IMR-90 (cell line): ENCODE results near the gene NOL4L. TPM values are rescaled to one million over a fixed set of nuclear protein-coding genes. Genes with fewer than 3 reads are reported as not detected.

Source experiments
- ATAC-seq: fragments of 200-7000 bp; cut with Tn5 transposase; 2 replicates; pipeline ENCODE4 v1.9.1; 2020; ENCODE audit warnings: low read depth, mild to moderate bottlenecking, moderate library complexity
- BruUV-seq: library from RNA; stranded (reverse); fragments of 400-500 nt; replicated peaks from 2 replicates; lab custom pipeline; 2021; lab: Mats Ljungman, UMichigan
- CTCF ChIA-PET: fragments of 300-600 bp; formaldehyde crosslinking; extraction: SDS; loops from one replicate; lab custom pipeline; 2021; ENCODE audit warnings: antibody characterized with exemption; lab: Yijun Ruan, JAX
- POLR2A ChIA-PET: fragments of 300-600 bp; sonication (Branson Sonifier 250); formaldehyde crosslinking; loops from one replicate; lab custom pipeline; 2022; ENCODE audit warnings: antibody characterized with exemption; ENCODE audit not compliant: unreplicated experiment; lab: Charles Lee
- DNase-seq: peaks from one replicate; pipeline ENCODE4 v3.0.0; 2013
- H2AFZ ChIP-seq: replicated peaks from 2 replicates; pipeline ENCODE3; 2013; ENCODE audit warnings: low read length, mild to moderate bottlenecking; ENCODE audit not compliant: poor library complexity
- H2AK5ac ChIP-seq: 2 replicates; pipeline ENCODE4 v1.6.1; 2013; ENCODE audit warnings: low read depth, low read length, inconsistent platforms
- H2AK9ac ChIP-seq: replicated peaks from 2 replicates; pipeline ENCODE3; 2013; ENCODE audit warnings: mild to moderate bottlenecking, low read depth, low read length, moderate library complexity; ENCODE audit not compliant: poor library complexity
- H2BK120ac ChIP-seq: 2 replicates; pipeline ENCODE4 v1.6.1; 2013; ENCODE audit warnings: low read depth, low read length, inconsistent platforms
- H2BK15ac ChIP-seq: 3 replicates; pipeline ENCODE4 v1.6.1; 2013; ENCODE audit warnings: low read depth, low read length, inconsistent platforms
- H2BK20ac ChIP-seq: 2 replicates; pipeline ENCODE4 v1.6.1; 2013; ENCODE audit warnings: low read depth, mild to moderate bottlenecking, inconsistent platforms, low read length, moderate library complexity
- H2BK5ac ChIP-seq: 2 replicates; pipeline ENCODE4 v1.6.1; 2013; ENCODE audit warnings: mild to moderate bottlenecking, low read depth, low read length, inconsistent platforms; ENCODE audit not compliant: poor library complexity, severe bottlenecking
- H3K14ac ChIP-seq: replicated peaks from 2 replicates; pipeline ENCODE4 v1.6.1; 2013; ENCODE audit warnings: low read depth, low read length, inconsistent platforms
- H3K18ac ChIP-seq: 2 replicates; pipeline ENCODE4 v1.6.1; 2013; ENCODE audit warnings: low read depth, low read length, control low read depth
- H3K23ac ChIP-seq: 2 replicates; pipeline ENCODE4 v1.6.1; 2013; ENCODE audit warnings: low read depth, low read length, inconsistent platforms
- H3K27ac ChIP-seq: 2 replicates; pipeline ENCODE4 v1.5.1; 2013; ENCODE audit warnings: mild to moderate bottlenecking, control low read depth, low read length; ENCODE audit not compliant: insufficient read depth
- H3K27me3 ChIP-seq: 2 replicates; pipeline ENCODE4 v1.6.1; 2013; ENCODE audit warnings: low read length; ENCODE audit not compliant: control insufficient read depth, insufficient read depth
- H3K36me3 ChIP-seq: 2 replicates; pipeline ENCODE4 v1.6.1; 2013; ENCODE audit warnings: low read length, mixed read lengths; ENCODE audit not compliant: control insufficient read depth, insufficient read depth
- H3K4ac ChIP-seq: 2 replicates; pipeline ENCODE4 v1.6.1; 2013; ENCODE audit warnings: low read depth, low read length, inconsistent platforms
- H3K4me1 ChIP-seq: 2 replicates; pipeline ENCODE4 v1.6.1; 2013; ENCODE audit warnings: low read length, mixed read lengths; ENCODE audit not compliant: control insufficient read depth, insufficient read depth
- H3K4me2 ChIP-seq: 2 replicates; pipeline ENCODE4 v1.6.1; 2013; ENCODE audit warnings: low read depth, mild to moderate bottlenecking, control low read depth, low read length, moderate library complexity
- H3K4me3 ChIP-seq: 2 replicates; pipeline ENCODE4 v1.5.1; 2013; ENCODE audit warnings: low read depth, mild to moderate bottlenecking, control low read depth, low read length, moderate library complexity; ENCODE audit not compliant: insufficient read depth
- H3K56ac ChIP-seq: 2 replicates; pipeline ENCODE4 v1.6.1; 2013; ENCODE audit warnings: low read length, inconsistent platforms; ENCODE audit not compliant: insufficient read depth; ENCODE audit errors: extremely low read depth
- H3K79me1 ChIP-seq, 2 experiments: 2 replicates each; pipeline ENCODE4 v1.6.1; 2013; ENCODE audit warnings: low read length in 2 of 2, inconsistent platforms in 1 of 2, low read depth in 1 of 2
- H3K9ac ChIP-seq: 2 replicates; pipeline ENCODE4 v1.6.1; 2013; ENCODE audit warnings: low read depth, low read length, control low read depth
- H3K9me1 ChIP-seq: 2 replicates; pipeline ENCODE4 v1.6.1; 2013; ENCODE audit warnings: low read length, inconsistent platforms; ENCODE audit not compliant: insufficient read depth
- H3K9me3 ChIP-seq: 2 replicates; pipeline ENCODE4 v1.6.1; 2013; ENCODE audit warnings: low read length; ENCODE audit not compliant: control insufficient read depth, insufficient read depth
- H4K20me1 ChIP-seq: 2 replicates; pipeline ENCODE4 v1.6.1; 2013; ENCODE audit warnings: low read length, inconsistent platforms; ENCODE audit not compliant: insufficient read depth
- H4K5ac ChIP-seq: 2 replicates; pipeline ENCODE4 v1.6.1; 2013; ENCODE audit warnings: mild to moderate bottlenecking, low read depth, low read length, control low read depth
- H4K8ac ChIP-seq, 2 experiments: 2 replicates each; pipeline ENCODE4 v1.6.1; 2013; ENCODE audit warnings: low read depth in 2 of 2, low read length in 2 of 2, control low read depth in 1 of 2, inconsistent platforms in 1 of 2
- H4K91ac ChIP-seq: 2 replicates; pipeline ENCODE4 v1.6.1; 2013; ENCODE audit warnings: low read depth, low read length, inconsistent platforms; ENCODE audit not compliant: insufficient read depth
- BHLHE40 ChIP-seq: fragments of 150-350 bp; IDR thresholded peaks from 2 replicates; pipeline ENCODE4 v1.6.1; 2016; ENCODE audit warnings: mild to moderate bottlenecking, low read depth, low read length
- CEBPB ChIP-seq: IDR thresholded peaks from 2 replicates; pipeline ENCODE4 v1.6.1; 2012; ENCODE audit warnings: low read depth, low read length, improper control_type of control experiment
- CHD1 ChIP-seq: IDR thresholded peaks from 2 replicates; pipeline ENCODE4 v1.6.1; 2012; ENCODE audit warnings: low read depth, low read length, improper control_type of control experiment
- CTCF ChIP-seq: conservative IDR thresholded peaks from 2 replicates; pipeline ENCODE4 v1.5.1; 2012; ENCODE audit warnings: mild to moderate bottlenecking, low read depth, low read length, improper control_type of control experiment
- FOS ChIP-seq: fragments of 150-350 bp; IDR thresholded peaks from 2 replicates; pipeline ENCODE4 v1.6.1; 2016; ENCODE audit warnings: low read depth, low read length
- MAFK ChIP-seq: IDR thresholded peaks from 2 replicates; pipeline ENCODE4 v1.6.1; 2012; ENCODE audit warnings: low read depth, low read length, improper control_type of control experiment
- MAZ ChIP-seq: IDR thresholded peaks from 2 replicates; pipeline ENCODE4 v1.6.1; 2012; ENCODE audit warnings: low read depth, mild to moderate bottlenecking, low read length, improper control_type of control experiment, moderate library complexity, borderline replicate concordance
- MXI1 ChIP-seq: IDR thresholded peaks from 2 replicates; pipeline ENCODE4 v1.6.1; 2012; ENCODE audit warnings: low read depth, mild to moderate bottlenecking, low read length, moderate library complexity, borderline replicate concordance
- NFE2L2 ChIP-seq: fragments of 150-350 bp; IDR thresholded peaks from 2 replicates; pipeline ENCODE4 v1.6.1; 2016; ENCODE audit warnings: low read depth, mild to moderate bottlenecking, low read length
- POLR2A ChIP-seq: IDR thresholded peaks from 2 replicates; pipeline ENCODE4 v1.6.1; 2012; ENCODE audit warnings: mild to moderate bottlenecking, low read depth, low read length
- RAD21 ChIP-seq: IDR thresholded peaks from 2 replicates; pipeline ENCODE4 v1.6.1; 2012; ENCODE audit warnings: low read length, improper control_type of control experiment
- RCOR1 ChIP-seq: IDR thresholded peaks from 2 replicates; pipeline ENCODE4 v1.6.1; 2012; ENCODE audit warnings: mild to moderate bottlenecking, low read length, improper control_type of control experiment; ENCODE audit not compliant: insufficient replicate concordance
- RFX5 ChIP-seq: IDR thresholded peaks from 2 replicates; pipeline ENCODE4 v1.8.0; 2012; ENCODE audit warnings: low read depth, mild to moderate bottlenecking, low read length, moderate library complexity
- SMC3 ChIP-seq: fragments of 150-350 bp; IDR thresholded peaks from 2 replicates; pipeline ENCODE4 v1.6.1; 2016; ENCODE audit warnings: low read depth, mild to moderate bottlenecking, antibody characterized with exemption, low read length, moderate library complexity
- USF2 ChIP-seq: fragments of 150-350 bp; IDR thresholded peaks from 2 replicates; pipeline ENCODE4 v1.6.1; 2017; ENCODE audit warnings: mild to moderate bottlenecking, antibody characterized with exemption, low read length, low read depth
- WGBS, 2 experiments: methylation state at CpG; one replicate each; pipeline versions ENCODE4 v1.1.5 to v1.1.7; 2013; ENCODE audit warnings: missing lambda C conversion rate in 2 of 2; ENCODE audit not compliant: insufficient read length in 1 of 2; ENCODE audit errors: extremely low coverage in 2 of 2; 5-methylcytosine and 5-hydroxymethylcytosine counted together
- dilution Hi-C: fragments of 300-500 bp; cut with HindIII; formaldehyde crosslinking; loops from one replicate; pipeline ENCODE4 v1.14.3; 2018; ENCODE audit warnings: low sequenced_read_pairs; ENCODE audit not compliant: unreplicated experiment
- in situ Hi-C: fragments of 300-500 bp; cut with MboI; formaldehyde crosslinking; loops from 3 replicates; pipeline ENCODE4 v1.14.3; 2019; ENCODE audit warnings: low sequenced_read_pairs, inconsistent platforms, mixed read lengths
- intact Hi-C: fragments of 100-400 bp; cut with micrococcal nuclease; formaldehyde crosslinking; loops from 2 replicates; pipeline ENCODE4 v1.10.0; 2022
- polyA plus RNA-seq, 3 experiments: library from polyadenylated mRNA; depleted of rRNA; stranded (reverse); fragments of >200 nt; gene quantifications; 2 replicates each; pipeline ENCODE4 v1.2.3, GENCODE V29; 2012; ENCODE audit warnings: low replicate concordance in 1 of 3
- total RNA-seq: library from RNA; depleted of rRNA; stranded (reverse); fragments of >200 nt; gene quantifications from 2 replicates; pipeline ENCODE4 v1.2.3, GENCODE V29; 2012
- TF ChIP-seq, protein P1 (sequence below): fragments of 150-350 bp; IDR thresholded peaks from 2 replicates; pipeline ENCODE4 v1.6.1; 2016; ENCODE audit warnings: low read depth, mild to moderate bottlenecking, low read length, moderate library complexity, borderline replicate concordance

NOL4L gene
- total and polyA plus RNA-seq, 2 of the 4 experiments (the other 2 are of a cell fraction): 4.7 to 13.3 TPM

GRCh38 chr20:32609993-32610392 is 24.9 kb upstream of the NOL4L start:
- peaks cover 65% of the 10 kb centered on the region for H3K27me3 ChIP-seq
- no peaks in the 10 kb centered on the region; the same call in 1 of the 2 replicates for H4K20me1 ChIP-seq
- no peak overlapping the region for H4K91ac ChIP-seq
- H3K4ac ChIP-seq: no peak overlapping the region
- no peak overlapping the region for H4K5ac ChIP-seq
- dilution Hi-C loops: no loop called here
- H3K79me1 ChIP-seq: no peaks in the 10 kb centered on the region
- no peaks in the 10 kb centered on the region for H3K9me1 ChIP-seq
- no peak overlapping the region for H2BK5ac ChIP-seq
- BruUV-seq: no TSS peak
- ChIA-PET POLR2A (no interaction called here), CTCF (no interaction called here)
- no peak overlapping the region for H3K4me3 ChIP-seq
- no peak for TF ChIP-seq POLR2A
- TF ChIP-seq SMC3: no peak
- TF ChIP-seq USF2: no peak
- no peak for TF ChIP-seq RCOR1
- no peak for TF ChIP-seq CTCF
- TF ChIP-seq CEBPB: no peak
- no peak for TF ChIP-seq MAZ
- TF ChIP-seq NFE2L2: no peak
- TF ChIP-seq BHLHE40: no peak
- TF ChIP-seq RAD21: no peak
- no peak for TF ChIP-seq FOS
- TF ChIP-seq RFX5: no peak
- no peak for TF ChIP-seq CHD1
- TF ChIP-seq MAFK: no peak
- TF ChIP-seq, protein P1, sequence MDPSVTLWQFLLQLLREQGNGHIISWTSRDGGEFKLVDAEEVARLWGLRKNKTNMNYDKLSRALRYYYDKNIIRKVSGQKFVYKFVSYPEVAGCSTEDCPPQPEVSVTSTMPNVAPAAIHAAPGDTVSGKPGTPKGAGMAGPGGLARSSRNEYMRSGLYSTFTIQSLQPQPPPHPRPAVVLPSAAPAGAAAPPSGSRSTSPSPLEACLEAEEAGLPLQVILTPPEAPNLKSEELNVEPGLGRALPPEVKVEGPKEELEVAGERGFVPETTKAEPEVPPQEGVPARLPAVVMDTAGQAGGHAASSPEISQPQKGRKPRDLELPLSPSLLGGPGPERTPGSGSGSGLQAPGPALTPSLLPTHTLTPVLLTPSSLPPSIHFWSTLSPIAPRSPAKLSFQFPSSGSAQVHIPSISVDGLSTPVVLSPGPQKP: no peak
- no peak for TF ChIP-seq MXI1
- no peak overlapping the region for H3K56ac ChIP-seq
- no peak overlapping the region for H3K18ac ChIP-seq
- in situ Hi-C loops: no loop called here
- H2AFZ ChIP-seq: no peak overlapping the region
- H3K36me3 ChIP-seq: no peaks in the 10 kb centered on the region
- no peaks in the 10 kb centered on the region for H3K4me1 ChIP-seq
- H3K23ac ChIP-seq: no peak overlapping the region
- DNase-seq: no peak
- no peak for ATAC-seq
- H3K14ac ChIP-seq: no peak overlapping the region
- no peaks in the 10 kb centered on the region for H3K9me3 ChIP-seq
- no peak overlapping the region for H2BK20ac ChIP-seq
- no peak overlapping the region for H2BK120ac ChIP-seq
- H3K27ac ChIP-seq: no peak overlapping the region
- no peak overlapping the region for H3K9ac ChIP-seq
- H2AK5ac ChIP-seq: no peak overlapping the region
- intact Hi-C loops: no loop called here
- no peak overlapping the region for H3K4me2 ChIP-seq
- no peak overlapping the region for H4K8ac ChIP-seq
- no peak overlapping the region for H2BK15ac ChIP-seq
- WGBS, 2 experiments: 33% methylated on average over 1 of the region's 4 CpGs; no CpG with 5 or more reads in 1 of the 2 experiments
- no peak overlapping the region for H2AK9ac ChIP-seq
